GM12874 (cell line): ENCODE results near the gene GRAMD4.

ENCODE experiments used
- CTCF ChIP-seq: IDR thresholded peaks from 2 replicates; pipeline ENCODE4 v1.5.1; 2011; ENCODE audit warnings: low read depth, mild to moderate bottlenecking, control low read depth, low read length, moderate library complexity; ENCODE audit not compliant: insufficient read depth

GRAMD4 gene

DNA sequence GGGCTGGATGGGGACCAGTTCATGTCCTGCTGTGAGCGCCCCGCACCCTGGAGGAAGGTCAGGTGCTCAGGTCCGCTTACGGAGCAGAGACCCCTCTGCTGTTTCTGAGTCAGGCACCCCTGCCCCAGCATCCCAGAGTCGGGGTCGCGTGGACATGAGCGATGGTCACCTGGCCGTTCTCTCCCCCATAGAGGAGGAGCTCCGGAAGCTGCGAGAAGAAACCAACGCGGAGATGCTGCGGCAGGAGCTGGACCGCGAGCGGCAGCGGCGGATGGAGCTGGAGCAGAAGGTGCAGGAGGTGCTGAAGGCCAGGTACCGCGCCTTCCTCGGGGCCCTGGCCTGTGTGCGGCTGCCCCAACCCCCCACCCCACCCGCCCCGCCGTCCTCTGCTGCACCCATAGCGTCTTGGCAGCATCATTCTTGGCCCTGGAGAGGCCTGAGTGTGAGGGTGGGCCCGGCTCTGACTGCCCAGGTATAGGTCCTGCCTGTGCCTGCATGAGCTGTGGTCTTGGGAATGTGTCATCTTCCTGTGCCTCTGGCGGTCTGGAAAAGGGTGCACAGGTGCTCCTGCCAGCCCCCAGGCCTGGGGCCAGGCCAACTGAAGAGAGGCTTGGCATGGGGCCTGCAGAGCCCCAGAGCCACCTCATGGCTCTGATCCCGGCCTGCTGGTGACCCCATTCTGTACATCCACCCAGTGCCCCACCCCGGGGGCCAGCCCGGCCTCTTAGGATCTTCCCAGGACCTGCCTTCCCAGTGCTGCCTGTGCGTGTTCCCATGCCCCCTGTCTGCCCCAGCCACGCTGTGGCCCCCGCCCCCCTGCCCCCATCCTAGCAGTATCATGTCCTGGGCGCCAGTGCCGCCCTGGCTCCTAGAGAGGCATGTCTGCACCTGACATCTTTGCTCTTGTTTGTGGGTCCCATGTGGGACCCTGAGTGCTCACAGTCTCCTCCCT, 38.1 kb downstream of the GRAMD4 start:
- TF ChIP-seq CTCF = no peak

DNA sequence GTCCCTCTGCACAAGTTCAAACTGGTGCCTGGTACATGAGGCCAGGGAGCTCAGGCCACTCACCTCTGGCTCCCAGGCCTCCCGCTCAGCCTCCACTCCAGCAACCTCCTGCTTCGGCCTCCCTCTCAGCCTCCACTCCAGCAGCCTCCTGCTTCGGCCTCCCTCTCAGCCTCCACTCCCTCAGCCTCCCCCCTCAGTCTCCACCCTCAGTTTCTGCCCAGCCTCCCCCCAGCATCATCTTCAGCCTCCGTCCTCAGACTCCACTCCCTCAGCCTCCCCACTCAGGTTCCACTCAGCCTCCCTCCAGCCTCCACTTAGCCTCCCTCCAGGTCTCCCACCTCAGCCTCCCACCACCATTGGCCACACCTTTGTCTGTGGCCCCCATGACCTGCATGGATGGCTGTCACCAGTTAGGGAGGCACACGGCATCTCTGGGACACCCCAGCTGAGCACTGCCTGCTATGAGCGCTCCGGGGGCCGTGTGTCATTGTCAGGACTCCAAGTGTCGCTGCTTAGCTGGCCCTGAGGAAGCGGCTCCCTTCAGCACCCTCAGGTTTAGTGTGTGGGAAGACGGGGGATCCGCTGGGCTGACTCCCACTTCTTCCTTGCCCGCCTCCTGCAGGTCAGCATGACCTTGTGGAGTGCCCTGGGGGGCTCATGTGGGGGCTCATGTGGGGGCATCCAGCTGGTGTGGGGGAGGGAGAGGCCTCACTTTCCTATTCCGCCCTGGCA, 39.0 kb downstream of the GRAMD4 start:
- TF ChIP-seq CTCF = no peak

DNA sequence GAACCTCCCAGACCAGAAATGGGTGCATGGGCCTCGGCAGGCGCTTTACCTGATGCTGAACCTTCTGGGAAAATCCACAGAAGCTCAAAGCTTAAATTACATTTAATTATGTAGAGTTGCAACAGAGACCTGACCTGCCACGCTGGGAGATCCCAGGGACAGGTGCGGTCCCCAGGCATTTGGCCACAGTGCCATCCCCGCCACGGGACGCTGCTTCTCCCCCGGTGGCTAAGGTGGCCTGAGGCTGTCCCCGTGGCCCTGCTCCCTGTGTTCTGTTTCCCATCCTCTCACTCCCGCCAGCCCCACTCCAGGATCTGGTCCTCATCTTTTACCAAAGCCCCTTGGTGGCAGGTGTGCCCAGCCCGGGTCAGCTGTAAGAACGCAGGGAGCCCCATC, 39.6 kb downstream of the GRAMD4 start:
- TF ChIP-seq CTCF = no peak

DNA sequence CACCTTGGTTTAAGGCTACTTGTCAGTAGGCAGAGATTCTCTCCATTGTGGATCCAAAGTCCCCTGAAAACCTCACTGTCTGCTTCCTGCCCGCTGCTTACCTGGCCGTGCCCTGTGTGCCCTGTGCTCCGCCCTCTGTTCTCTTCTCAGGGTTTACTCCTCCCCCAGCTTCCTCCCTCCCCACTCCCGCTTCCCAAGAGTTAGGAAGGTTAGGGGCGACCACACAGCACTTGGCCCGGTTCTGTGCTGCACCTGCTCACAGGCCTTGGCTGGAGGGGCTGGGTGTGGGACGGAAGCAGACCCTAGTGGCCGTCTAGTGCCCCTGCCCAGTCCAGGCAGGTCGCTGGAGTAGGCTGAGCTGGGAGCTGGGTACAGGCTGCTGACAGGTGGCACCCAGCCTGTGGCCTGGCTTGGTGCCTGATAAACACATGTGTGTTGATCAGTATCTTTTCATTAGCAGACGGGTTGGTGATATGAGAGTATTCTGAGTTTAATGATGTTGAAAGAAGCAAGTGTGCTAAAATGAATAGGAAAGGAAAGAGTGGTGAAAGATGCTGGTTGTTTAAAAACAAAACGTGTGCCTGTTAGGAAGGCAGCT, 40.5 kb downstream of the GRAMD4 start:
- TF ChIP-seq CTCF = no peak

GRCh38 chr22:46661221-46661851, 41.1 kb downstream of the GRAMD4 start:
- TF ChIP-seq CTCF = no peak

DNA sequence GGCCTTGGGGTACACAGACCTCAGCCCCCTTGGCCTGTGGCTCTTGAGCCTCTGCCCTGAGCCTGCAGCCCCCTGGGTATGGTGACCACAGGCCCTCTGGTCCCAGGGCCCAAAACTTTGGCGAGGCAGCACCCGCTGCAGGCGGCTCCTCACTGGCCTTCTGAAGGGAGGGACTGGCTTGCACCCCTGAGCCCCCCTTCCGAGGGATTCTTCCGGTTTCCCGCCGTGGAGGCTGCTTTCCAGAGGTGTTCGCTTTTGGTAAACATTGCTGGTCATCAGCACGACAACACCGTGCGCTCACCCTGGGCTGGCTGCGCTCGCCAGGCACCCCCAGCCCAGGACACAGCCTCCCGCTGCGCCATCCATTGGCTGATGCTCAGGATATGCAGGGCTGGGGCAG, 42.0 kb downstream of the GRAMD4 start:
- TF ChIP-seq CTCF = no peak

DNA sequence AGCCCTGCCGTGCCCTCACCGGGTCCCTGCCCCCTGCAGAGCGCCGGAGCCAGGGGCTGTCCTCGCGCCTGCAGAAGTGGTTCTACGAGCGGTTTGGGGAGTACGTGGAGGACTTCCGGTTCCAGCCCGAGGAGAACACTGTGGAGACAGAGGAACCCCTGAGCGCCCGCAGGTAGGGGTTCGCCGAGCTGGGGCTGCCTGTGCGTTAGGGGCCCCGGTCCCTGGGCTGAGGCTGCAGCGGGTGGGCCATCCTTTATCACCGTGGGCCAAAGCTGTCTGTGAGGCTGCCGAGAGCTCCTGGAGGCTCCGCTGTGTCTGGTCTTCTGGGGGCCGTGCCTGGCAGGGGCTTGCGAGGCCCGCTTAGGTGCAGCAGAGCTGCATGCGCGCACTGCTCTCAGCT, 42.8 kb downstream of the GRAMD4 start:
- no peak for TF ChIP-seq CTCF
